ENCODE results near the gene NTF4.
A peak's percentile ranks its signal among the peaks of the same experiment; 100 is the strongest.
"Not testable (repeated sequence)": the region's sequence is repeated elsewhere in the genome, so short reads cannot be mapped to it uniquely, and the experiment has no call there.

The NTF4 gene

DNA sequence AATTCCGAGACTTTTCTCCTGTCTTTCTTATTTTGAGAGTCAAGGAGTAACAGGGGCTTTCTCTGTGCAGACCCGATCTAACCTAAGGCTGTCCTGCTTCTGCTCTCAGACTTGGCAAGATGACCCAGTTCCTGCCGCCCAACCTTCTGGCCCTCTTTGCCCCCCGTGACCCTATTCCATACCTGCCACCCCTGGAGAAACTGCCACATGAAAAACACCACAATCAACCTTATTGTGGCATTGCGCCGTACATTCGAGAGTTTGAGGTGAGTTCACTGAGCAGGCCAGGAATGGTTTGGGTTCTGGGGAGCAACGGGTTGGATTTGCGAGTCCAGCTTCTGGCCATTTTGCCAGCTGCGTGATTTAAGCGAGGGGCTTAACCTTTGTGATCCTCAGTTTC lies 21.7 kb upstream of the NTF4 start:
- DNase-seq = no peak

DNA sequence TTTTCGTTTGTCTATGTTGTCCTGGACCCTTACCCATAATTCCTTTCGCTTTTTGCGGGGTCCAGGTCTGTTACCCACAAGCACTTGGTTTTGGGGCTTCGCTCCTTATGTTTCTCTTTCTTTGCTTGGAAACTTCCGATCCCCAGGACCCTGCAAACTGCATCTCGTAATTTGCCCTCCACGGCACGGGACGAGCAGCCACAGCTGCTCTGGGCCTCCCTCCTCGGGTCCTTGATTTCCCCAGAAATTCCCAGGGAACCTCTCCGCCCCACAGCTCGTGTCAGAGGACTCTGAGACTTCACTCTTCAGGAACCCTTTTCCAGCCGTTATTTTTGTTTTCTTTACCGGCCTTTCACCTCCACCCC lies 21.2 kb upstream of the NTF4 start:
- no peak for DNase-seq

- DNase-seq = peak; percentile 96
Observed at GRCh38 chr19:49085020-49085867, 20.6 kb upstream of the NTF4 start, which contains the start of gene SNRNP70. SNRNP70 (plus strand) TSS chr19:49085451; CDS start chr19:49086415, 964 bp downstream.

GRCh38 chr19:49084206-49085019 lies 19.8 kb upstream of the NTF4 start:
- DNase-seq = no peak

DNA sequence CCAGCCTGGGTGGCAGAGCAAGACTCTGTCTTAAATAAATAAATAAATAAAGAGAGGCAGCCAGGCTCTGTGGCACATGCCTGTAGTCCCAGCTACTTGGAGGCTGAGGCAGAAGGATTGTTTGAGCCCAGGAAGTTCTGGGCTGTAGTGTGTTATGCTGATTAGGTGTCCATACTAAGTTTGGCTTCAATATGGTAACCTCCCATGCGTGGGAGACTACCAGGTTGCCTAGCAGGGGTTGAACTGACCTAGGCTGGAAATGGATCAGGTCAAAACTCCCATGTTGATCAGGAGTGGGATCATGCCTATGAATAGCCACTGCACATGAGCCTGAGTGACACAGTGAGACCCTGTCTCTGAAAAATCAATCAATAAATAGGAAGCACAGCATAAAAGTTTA lies 16.7 kb upstream of the NTF4 start:
- no peak for DNase-seq

DNA sequence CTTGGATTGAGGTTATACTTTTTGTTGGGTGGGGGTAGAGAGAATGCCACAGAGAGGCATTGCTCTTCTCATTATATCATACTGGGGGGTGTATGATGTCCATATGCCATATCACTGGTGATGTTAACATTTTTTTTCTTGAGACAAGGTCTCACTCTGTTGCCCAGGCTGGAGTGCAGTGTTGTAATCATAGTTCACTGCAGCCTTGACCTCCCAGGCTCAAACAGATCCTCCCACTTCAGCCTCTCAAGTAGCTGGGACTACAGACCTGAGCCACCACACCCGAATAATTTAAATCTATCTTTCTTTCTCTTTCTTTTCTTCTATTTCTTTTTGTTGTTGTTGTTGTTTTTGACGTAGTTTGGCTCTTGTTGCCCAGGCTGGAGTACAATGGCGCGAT lies 15.8 kb upstream of the NTF4 start:
- no peak for DNase-seq

DNA sequence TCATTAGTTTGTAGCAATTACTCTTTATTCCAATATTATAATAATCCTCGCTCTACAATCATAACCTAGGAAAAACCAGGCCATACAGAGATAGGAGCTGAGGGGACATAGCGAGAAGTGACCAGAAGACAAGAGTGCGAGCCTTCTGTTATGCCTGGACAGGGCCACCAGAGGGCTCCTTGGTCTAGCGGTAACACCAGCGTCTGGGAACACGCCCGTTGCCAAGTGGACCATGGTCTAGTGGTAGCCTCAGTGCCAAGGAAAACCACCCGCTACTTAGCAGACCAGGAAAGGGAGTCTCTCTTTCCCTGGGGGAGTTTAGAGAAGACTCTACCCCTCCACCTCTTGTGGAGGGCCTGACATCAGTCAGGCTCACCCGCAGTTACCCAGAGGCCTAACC lies 10.3 kb upstream of the NTF4 start:
- DNase-seq = not testable (repeated sequence)

GRCh38 chr19:49073514-49074378 lies 9.1 kb upstream of the NTF4 start:
- DNase-seq = no peak

DNA sequence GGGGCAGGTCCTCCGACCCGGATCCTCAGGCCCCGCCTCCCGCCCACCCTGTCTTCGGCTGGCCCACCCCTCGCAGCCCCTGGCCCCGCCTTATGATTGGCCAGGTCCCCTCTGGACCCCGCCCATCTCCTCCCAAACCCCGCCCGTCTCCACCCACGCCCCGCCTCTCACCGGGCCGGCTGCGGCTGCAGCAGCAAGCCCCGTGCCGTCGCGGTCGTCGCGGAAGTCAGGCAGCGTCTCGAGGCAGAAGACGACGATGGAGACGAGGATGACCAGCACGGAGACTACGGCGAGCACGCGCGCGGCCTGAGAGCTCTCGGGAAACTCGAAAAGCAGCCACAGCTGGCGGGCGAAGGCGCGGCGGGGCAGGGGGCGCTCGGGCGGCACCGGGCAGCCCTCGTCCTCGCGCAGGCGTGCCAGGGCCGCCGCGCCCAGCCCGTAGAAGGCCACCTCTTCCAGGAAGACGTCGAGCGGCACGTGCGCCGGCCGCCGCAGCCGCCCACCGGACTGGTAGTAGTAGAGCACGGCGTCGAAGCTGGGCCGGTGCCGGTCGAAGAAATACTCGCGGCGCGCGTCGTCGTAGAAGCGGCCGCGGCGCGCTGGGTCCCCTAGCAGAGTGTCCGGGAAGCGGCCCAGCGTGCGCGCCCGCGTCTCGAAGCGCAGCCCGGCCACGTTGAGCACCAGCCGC lies 7.4 kb upstream of the NTF4 start:
- DNase-seq = no peak

DNA sequence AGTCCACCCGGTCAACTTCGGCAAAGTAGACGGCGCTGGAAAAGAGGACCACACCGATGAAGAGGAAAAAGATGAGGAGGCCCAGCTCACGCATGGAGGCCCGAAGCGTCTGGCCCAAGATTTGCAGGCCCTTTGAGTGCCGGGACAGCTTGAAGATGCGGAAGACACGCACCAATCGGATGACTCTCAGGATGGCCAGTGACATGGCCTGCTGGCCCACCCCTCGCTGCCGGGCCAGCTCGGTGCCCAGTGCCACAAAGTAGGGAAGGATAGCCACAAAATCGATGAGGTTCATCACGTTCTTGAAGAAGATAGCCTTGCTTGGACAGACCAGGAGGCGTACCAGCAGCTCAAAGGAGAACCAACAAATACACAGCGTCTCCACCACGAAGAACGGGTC lies 5.8 kb upstream of the NTF4 start:
- no peak for DNase-seq

DNA sequence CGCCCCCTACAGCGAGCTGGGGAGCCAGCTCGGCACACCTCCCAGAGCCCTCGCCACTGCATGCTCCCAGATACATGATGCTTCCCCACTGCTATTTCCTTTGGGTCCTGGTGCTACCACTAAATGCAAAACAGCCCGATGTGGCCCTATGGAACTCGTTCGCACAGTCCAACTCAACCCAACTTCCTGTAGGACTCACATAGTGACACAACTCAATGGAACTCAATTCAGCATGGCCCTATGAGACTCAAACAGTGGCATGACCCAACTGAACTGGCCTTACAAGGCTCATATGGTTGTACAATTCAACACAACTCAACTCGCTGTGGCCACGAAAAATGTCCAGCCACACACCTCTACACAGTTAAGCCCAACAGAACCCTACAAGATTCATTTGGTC lies 4.4 kb upstream of the NTF4 start:
- no peak for DNase-seq

- no peak for DNase-seq
Observed at GRCh38 chr19:49067554-49067953, 2.9 kb upstream of the NTF4 start.

- no peak for DNase-seq
Observed at GRCh38 chr19:49065905-49066512, 1.4 kb upstream of the NTF4 start.

DNA sequence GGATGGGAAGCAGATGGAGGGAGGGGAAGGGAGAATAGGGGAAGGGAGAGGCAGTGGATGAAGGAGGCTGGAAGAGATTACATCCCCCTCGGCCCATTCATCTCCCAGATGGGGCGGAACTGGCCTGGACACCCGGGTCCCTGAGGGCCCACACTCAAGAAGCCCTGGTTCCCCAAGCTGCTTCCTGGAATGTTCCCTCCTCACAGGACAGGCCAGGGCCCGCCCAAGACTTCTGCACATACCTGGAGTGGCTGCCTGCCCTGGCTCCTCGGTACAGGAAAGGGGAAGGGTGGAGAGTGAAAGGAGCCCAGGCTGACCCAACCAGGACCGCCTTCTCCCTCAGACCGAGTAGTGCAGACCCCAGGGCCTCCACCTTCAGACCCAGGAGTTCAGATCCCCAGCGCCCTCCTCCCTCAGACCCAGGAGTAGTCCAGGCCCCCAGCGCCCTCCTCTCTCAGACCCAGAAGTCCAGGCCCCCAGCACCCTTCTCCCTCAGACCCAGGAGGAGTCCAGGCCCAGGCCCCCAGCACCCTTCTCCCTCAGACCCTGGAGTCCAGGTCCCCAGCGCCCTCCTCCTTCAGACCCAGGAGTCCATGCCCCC lies 489 bp downstream of the NTF4 start:
- DNase-seq = no peak

DNA sequence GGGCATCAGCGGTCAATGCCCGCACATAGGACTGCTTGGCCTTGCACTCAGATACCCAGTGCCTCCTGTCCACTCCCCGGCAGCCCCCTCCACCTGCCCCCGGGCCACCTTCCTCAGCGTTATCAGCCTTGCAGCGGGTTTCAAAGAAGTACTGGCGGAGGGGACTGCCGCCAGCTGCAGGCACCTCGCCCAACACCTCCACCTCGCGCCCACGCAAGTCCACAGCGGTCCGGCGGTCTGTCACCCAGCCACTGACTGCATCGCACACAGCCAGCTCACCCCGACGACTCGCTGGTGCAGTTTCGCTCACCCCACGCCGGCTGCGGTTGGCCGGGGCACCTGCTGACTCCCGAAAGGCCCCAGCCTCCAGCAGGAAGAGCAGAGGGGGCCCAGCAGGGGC lies 3.2 kb downstream of the NTF4 start:
- DNase-seq = no peak

- DNase-seq = no peak
Observed at GRCh38 chr19:49061000-49061399, 3.6 kb downstream of the NTF4 start.

- no peak for DNase-seq
Observed at GRCh38 chr19:49059053-49059452, 5.6 kb downstream of the NTF4 start.

DNA sequence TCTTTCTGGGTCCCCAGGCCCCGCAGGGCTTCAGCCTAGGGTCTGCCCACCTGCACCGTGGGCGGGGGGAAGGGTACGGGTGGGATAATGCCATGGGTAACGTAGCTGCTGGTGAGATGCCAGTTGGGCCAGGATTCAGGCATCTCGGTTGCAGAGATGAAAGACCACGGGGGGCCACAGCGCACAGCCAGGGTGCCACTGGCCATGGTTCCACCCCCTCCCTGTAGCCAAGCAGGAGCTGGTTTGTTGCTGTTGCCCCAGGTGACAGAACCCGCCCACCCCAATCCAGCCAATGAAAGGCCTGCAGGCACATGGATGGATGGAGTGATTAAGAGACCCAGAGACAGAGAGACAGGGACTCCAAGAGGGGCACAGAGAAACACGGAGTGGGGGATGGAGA lies 6.1 kb downstream of the NTF4 start:
- no peak for DNase-seq

DNA sequence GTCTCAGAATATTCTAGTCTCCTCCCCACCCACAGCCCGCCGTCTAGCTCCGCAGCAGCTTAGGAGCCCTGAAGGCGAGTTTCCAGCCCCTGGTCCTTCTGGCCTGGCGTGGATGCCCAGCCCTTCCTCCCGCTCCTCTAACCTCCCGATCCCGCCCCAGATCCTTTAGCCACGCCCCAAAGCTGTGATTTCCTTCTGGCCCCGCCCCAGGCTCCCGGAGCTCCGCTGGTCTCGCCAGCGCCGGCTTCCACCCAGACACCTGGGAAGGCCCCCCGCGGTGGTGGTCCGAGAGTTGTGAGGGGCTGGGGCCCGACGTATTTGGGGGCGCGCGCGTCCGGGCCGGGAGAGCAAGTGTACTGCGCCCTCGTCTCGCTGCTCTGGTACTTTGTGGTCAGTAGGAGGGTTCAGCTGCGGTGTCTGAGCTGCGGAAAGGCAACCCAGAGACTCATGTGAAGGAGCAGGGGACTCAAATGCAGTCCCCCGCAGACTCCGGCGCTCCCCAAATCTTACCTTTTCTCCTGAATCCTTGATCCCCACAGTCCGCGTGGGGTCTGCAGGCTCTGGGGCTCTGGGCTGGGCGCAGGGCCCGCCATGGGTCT lies 6.9 kb downstream of the NTF4 start, which contains the start of gene CGB7:
Gene CGB7 (minus strand): TSS at position 114 of the 599 bp plus-strand sequence. CDS start 2,374 bp downstream, outside the sequence.
- DNase-seq = no peak

DNA sequence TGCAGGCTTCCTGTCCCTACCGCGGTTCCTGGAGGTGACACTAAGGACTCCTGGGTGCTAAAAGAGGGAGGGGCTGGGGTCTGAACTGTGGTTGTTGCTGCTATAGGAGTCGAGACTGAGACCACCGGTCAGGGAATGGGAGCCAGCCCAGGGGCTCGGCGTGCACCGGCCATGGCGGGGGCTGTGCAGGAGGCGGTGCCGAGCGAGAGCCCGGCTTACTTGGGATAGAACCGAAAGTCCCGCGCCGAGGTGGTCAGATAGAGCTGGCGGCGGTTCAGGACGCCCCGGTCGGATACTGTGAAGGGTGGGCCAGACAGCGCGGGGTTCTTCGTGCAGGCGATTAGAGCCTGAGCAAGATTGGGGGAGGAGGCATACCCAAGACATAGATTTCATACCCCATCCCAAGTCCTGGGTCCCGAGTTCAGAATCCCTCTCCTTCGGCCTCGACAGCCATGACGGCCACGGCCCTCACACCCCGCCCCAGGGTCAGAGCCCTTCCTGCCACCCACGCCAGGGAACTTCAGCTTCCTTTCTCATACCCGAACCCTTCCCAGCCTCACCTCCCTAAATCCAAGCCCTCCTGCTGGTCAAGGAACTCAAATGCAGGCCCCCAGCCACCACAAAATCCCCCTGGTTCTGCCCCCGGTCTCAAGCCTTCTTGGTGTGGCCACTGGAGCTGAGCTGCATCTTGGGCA lies 7.6 kb downstream of the NTF4 start:
- DNase-seq = not testable (repeated sequence)
